HG02571 (cell line): ENCODE measurements around the gene MTA1.

Experiments used
- ATAC-seq: cut with Tn5 transposase; IDR thresholded peaks from one replicate; pipeline ENCODE4 v1.9.1; 2021; ENCODE audit warnings: mild to moderate bottlenecking, moderate library complexity; ENCODE audit not compliant: unreplicated experiment

The MTA1 gene

GRCh38 chr14:105458010-105458409 is 38.4 kb downstream of the MTA1 start:
- no peak for ATAC-seq

GRCh38 chr14:105458571-105458970 is 38.9 kb downstream of the MTA1 start:
- no peak for ATAC-seq

- no peak for ATAC-seq
These were observed 40.5 kb downstream of the MTA1 start for GRCh38 chr14:105460116-105460515.

- no peak for ATAC-seq
These were observed 41.0 kb downstream of the MTA1 start for GRCh38 chr14:105460616-105461015.

- ATAC-seq: no peak
These were observed 42.3 kb downstream of the MTA1 start for GRCh38 chr14:105461903-105462302.

GRCh38 chr14:105464501-105464900 is 44.9 kb downstream of the MTA1 start:
- no peak for ATAC-seq

GRCh38 chr14:105465209-105466031 is 45.8 kb downstream of the MTA1 start:
- ATAC-seq: no peak

GRCh38 chr14:105466531-105467248 is 47.1 kb downstream of the MTA1 start:
- ATAC-seq: no peak

GRCh38 chr14:105467249-105467941 is 47.8 kb downstream of the MTA1 start:
- no peak for ATAC-seq

- ATAC-seq: no peak
These were observed 48.4 kb downstream of the MTA1 start for GRCh38 chr14:105467942-105468471.

- ATAC-seq: no peak
These were observed 49.1 kb downstream of the MTA1 start for GRCh38 chr14:105468621-105469241.

- no peak for ATAC-seq
These were observed 50.1 kb downstream of the MTA1 start for GRCh38 chr14:105469456-105470349.

- ATAC-seq: no peak
These were observed 51.0 kb downstream of the MTA1 start for GRCh38 chr14:105470350-105471296.

GRCh38 chr14:105471297-105471821 is 51.7 kb downstream of the MTA1 start:
- no peak for ATAC-seq

- ATAC-seq: no peak
These were observed 52.3 kb downstream of the MTA1 start for GRCh38 chr14:105471823-105472485.

GRCh38 chr14:105472486-105472991 is 52.9 kb downstream of the MTA1 start:
- no peak for ATAC-seq

- ATAC-seq: no peak
These were observed 53.5 kb downstream of the MTA1 start for GRCh38 chr14:105473033-105473676.
